DMS53 (cell line): ENCODE measurements around the gene INPP1.

Experiments
- DNase-seq: peaks from one replicate; lab custom pipeline; 2025; lab: John Stamatoyannopoulos, UW

INPP1 gene

DNA sequence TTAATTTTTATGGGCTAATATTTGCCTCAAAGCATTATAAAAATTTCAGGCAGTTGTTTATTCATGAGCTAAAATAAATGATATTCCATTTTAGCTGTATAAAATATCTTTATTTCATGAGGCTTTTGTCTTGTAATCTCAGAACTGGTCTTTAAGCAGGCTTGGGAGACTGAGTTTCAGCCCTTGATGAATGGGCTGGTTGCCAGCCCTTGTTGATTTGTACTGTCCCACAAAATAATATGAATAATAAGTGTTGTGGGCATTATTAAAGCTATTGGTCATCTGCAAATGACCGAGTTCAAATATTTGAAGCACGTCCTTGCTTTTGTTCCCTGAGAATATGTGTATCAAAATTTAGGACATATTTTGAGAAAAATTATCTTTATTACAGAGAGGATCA is 18.2 kb downstream of the INPP1 start:
- no peak for DNase-seq

- DNase-seq = no peak
These were observed 19.5 kb downstream of the INPP1 start for GRCh38 chr2:190362894-190363293.

DNA sequence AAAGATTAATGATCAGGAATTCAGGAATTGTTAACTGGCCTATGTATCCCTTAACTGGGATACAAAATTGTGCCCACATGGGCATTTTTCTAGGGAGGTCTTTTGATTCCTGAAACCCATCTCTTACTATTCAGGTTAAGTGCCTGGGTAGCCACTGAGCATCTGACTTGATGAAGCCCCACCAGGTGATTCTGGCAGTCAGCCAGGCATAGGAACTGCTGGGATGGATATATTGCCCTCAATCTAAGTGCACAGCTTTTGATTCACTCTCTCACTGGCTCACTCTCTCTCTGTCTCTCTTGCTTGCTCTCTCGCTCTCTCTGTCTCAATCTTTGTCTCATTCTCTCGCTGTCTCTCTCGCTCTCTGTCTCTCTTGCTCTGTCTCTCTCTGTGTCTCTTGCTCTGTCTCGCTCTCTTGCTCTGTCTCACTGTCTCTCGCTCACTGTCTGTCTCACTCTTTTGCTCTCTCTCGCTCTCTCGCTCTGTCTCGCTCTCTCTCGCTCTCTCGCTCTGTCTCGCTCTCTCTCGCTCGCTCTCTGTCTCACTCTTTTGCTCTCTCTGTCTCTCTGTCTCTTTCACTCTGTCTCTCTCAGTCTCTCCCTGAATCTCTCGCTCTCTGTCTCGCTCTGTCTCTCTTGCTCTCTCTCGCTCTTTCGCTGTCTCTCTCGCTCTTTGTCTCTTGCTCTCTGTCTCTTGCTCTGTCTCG is 22.3 kb downstream of the INPP1 start:
- peak; percentile 26 for DNase-seq

- no peak for DNase-seq
These were observed 22.9 kb downstream of the INPP1 start for GRCh38 chr2:190366248-190366753.

DNA sequence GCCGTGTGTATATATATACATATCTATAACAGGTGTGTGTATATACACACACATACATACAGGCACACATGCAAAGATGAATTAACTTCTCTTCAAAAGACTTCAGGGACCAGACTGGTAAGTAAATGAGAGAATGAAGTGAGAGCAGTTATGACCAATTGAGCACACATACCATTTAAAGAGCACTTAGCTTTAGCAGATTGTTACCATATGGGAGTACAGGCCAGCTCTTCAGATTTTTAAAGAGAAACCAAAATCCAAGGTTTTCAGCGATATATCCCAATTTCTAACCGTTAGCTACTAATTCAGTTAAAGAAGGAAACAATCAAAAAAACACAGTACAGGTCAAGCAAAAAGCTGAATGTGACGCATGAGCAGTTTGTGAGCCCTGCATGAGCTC is 23.7 kb downstream of the INPP1 start:
- DNase-seq = no peak

- DNase-seq = no peak
These were observed 26.2 kb downstream of the INPP1 start for GRCh38 chr2:190369635-190370034.

- DNase-seq = no peak
These were observed 32.7 kb downstream of the INPP1 start for GRCh38 chr2:190376083-190376482.

DNA sequence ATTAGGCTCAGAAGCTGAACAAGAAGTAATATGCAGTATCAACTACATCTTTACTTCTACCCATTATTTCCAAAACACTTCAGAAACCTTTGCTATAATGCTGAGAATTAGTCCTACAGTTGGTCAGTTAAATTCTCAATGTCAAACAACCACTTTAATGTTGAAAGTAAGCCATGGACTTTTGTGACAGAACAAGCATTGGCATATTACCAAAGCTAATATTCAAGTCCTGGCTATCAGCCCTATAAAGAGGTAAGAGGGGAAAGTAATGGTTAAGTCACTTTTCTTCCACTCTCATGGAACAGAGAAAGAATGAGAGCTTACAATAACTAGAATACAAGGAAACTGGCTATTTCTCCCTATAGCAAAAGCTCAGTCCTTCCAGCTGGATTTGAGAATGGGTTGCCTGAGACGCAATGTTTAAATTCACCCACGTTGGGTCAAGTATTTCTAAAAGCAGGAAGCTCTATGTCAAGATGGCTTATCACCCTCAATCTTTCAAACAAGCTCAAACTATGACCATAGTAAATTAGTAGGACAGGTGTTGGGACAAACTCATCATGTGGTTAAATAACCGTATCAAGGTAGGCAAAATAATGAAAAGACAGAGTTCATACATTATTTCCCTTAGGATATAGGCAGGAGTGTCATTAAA is 33.3 kb downstream of the INPP1 start:
- no peak for DNase-seq

DNA sequence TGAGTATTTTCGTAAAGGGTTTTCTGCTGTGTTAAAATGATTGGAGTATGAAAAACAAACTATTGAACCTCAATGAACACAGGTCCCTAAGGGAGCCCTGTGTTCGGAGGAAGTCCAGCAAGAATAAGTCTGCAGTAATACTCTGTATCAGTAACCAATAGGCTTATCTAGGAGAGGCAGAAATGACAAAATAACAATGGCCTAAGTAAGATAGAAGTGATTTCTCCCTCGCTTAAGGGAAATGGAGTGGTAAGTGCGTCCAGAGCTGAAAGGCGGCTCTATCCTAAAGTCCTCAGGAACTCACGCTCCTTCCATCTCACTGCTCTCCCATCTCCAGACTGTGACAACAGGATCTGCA is 35.5 kb downstream of the INPP1 start:
- DNase-seq = no peak

GRCh38 chr2:190379249-190379964 is 36.0 kb downstream of the INPP1 start:
- DNase-seq = peak; percentile 87

- no peak for DNase-seq
These were observed 37.6 kb downstream of the INPP1 start for GRCh38 chr2:190380962-190381412.

DNA sequence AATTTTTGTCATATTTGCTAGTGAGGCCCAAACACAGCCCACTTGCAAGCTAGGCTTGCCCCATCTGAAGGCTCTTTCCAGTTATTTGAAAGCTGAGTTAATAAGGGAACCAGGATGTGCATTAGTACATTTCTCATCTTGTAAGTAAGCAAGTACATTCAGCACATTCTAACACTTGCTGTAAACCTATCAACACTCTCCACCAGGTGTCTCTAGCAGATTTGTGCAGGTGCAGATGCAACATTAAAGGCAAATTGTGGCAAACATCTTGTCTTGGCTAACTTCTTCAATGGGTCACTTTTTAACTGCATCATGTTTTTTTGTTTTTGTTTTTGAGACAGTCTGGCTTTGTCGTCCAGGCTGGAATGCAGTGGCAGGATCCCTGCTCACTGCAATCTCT is 39.5 kb downstream of the INPP1 start:
- peak; percentile 80 for DNase-seq

DNA sequence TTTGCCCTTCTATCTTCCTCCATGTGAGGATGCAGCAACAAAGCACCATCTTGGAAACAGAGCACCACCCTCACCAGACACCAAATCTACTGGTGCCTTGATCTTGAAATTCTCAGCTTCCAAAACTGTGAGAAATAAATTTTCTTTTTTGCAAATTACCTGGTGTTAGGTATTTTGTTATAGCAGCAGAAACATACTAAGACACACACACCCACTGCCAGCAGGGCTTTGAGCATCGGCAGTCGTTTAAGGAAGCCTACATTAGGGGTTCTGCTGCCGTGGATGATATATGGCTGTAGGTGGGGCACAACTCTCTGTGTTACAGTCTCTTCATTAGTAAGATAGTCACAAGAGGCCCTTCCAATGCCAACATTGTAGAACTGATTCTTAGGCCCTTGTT is 44.0 kb downstream of the INPP1 start:
- DNase-seq = no peak

- no peak for DNase-seq
These were observed 52.9 kb downstream of the INPP1 start for GRCh38 chr2:190396271-190396670.

- DNase-seq = no peak
These were observed 59.7 kb downstream of the INPP1 start for GRCh38 chr2:190402986-190403603.

GRCh38 chr2:190404487-190404886 is 61.1 kb downstream of the INPP1 start:
- peak; percentile 28 for DNase-seq

DNA sequence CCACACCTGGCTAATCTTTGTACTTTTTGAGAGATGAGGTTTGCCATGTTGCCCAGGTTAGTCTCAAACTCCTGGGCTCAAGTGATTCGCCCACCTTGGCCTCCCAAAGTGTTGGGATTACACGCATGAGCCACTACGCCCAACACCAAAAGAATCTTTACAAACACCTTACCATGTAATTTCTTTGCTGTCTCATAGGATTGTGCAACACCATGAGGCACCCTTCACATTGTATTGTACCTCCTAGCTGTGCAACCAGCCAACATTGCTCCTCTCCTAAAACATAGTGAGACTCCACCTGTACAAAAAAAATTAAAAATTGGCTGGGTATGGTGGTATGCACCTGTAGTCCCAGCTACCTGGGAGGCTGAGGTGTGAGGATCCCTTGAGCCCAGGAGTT is 61.7 kb downstream of the INPP1 start:
- DNase-seq = no peak

DNA sequence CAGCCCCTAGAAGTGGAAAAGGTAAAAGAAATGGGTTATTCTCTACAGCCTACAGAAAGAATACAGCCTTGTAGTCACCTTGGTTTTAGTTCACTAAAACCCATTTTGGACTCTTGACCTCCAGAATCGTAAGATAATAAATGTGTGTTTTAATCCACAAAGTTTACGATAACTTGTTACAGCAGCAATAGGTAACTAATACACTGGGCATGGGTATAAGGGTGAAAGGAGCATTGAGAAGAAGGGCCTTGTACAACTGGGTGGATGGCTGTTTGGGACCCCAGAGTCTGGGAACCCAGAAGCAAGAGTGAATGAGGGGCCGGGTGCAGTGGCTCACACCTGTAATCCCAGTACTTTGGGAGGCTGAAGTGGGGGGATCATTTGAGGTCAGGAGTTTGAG is 62.6 kb downstream of the INPP1 start:
- DNase-seq = no peak

- DNase-seq = no peak
These were observed 63.4 kb downstream of the INPP1 start for GRCh38 chr2:190406805-190407204.

DNA sequence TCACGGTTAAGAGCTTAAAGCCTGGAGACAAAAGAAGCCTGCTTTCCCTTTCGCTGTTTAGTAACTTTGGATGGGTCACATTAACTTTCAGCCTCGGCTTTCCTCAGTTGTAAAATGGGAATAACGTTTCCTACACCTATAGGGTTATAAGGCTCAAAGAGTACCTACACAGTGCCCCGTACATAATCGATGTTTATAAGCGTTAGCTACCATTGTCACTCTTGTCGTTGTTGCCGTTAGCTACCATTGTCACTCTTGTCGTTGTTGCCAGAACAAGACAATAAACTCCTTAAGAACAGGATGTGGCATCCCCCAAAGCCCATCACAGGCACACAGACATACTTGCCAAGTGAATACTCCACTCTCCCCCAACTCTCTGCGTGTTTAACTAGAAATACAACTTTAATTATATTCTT is 63.9 kb downstream of the INPP1 start:
- peak; percentile 75 for DNase-seq

DNA sequence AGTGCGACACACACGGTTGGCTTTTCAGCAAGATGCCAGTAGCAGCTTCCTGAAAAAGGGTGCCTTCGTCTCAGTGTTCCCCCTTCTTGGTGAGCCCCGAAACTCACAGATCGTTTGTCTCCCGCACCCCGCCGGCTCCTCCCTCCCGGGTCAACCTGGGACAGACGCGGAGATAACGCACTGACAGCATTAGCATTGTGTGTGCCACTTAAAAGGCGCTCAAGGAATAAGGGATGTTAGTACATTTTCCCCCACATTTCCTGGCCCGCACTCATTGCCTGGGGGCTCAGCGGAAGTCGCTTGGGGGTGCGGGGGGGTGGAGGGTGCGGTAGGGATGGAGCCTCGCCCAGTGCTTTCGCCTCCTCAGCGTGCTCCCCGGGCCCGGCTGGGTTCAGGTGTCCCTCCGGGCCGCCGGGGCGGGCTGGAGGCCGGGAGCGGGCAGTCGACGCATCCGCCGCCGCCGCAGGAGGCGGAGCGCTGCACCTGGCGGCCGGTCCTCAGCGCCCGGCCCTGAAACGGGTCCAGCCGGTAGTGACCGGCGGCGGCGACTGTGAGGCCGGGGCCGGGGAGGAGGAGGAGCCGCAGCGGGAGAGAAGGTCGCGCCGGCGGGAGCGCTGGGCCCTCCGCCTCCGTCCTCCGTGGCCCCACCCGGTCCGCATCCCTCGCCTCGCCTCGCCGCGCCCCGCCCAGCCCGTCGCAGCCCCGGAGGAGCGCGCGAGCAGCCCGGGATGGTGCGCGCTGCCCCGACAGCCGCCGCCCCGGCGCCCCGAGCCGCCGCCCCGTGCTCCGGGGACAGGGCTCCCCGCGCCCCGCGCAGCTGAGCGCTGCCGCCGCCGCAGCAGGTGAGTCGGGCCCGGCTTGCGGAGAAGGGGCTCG is 64.5 kb downstream of the INPP1 start, which contains the start of gene MFSD6:
Gene MFSD6, plus strand, starts transcription at position 694 of the 876 bp plus-strand sequence. CDS start 27,675 bp downstream, outside the sequence.
- peak; percentile 90 for DNase-seq
